ENCODE data around the gene H2AZ2.
"Not testable (repeated sequence)": the region's sequence is repeated elsewhere in the genome, so short reads cannot be mapped to it uniquely, and the experiment has no call there.

H2AZ2 gene

GRCh38 chr7:44814919-44815318 is 33.0 kb downstream of the H2AZ2 start:
- DNase-seq (ENCODE audit: low read depth): no peak

GRCh38 chr7:44811571-44811970 is 36.3 kb downstream of the H2AZ2 start:
- DNase-seq (ENCODE audit: low read depth): no peak

- no peak for DNase-seq (ENCODE audit: low read depth)
These were observed 36.8 kb downstream of the H2AZ2 start for GRCh38 chr7:44811093-44811492.

GRCh38 chr7:44808914-44809393 is 38.9 kb downstream of the H2AZ2 start:
- DNase-seq (ENCODE audit: low read depth): no peak

GRCh38 chr7:44805950-44806349 is 41.9 kb downstream of the H2AZ2 start:
- no peak for DNase-seq (ENCODE audit: low read depth)

GRCh38 chr7:44803828-44804519 is 43.9 kb downstream of the H2AZ2 start:
- DNase-seq (ENCODE audit: low read depth): not testable (repeated sequence)

GRCh38 chr7:44802418-44803025 is 45.4 kb downstream of the H2AZ2 start:
- no peak for DNase-seq (ENCODE audit: low read depth)

- no peak for DNase-seq (ENCODE audit: low read depth)
These were observed 46.0 kb downstream of the H2AZ2 start for GRCh38 chr7:44801890-44802289.

GRCh38 chr7:44799939-44800338 is 47.9 kb downstream of the H2AZ2 start:
- no peak for DNase-seq (ENCODE audit: low read depth)

GRCh38 chr7:44798649-44799305 is 49.1 kb downstream of the H2AZ2 start:
- DNase-seq (ENCODE audit: low read depth): no peak

GRCh38 chr7:44797329-44798258 is 50.3 kb downstream of the H2AZ2 start:
- DNase-seq (ENCODE audit: low read depth): peak; percentile 64

- peak; percentile 98 for DNase-seq (ENCODE audit: low read depth)
These were observed 51.2 kb downstream of the H2AZ2 start, which contains the start of gene PPIA for GRCh38 chr7:44796504-44797328. TSS of gene PPIA (plus strand) at chr7:44796681. CDS start at chr7:44796725, 44 bp downstream.

GRCh38 chr7:44796034-44796503 is 51.8 kb downstream of the H2AZ2 start:
- DNase-seq (ENCODE audit: low read depth): no peak

GRCh38 chr7:44794331-44794730 is 53.6 kb downstream of the H2AZ2 start:
- no peak for DNase-seq (ENCODE audit: low read depth)

- no peak for DNase-seq (ENCODE audit: low read depth)
These were observed 54.0 kb downstream of the H2AZ2 start for GRCh38 chr7:44793919-44794318.

GRCh38 chr7:44791278-44792219 is 56.3 kb downstream of the H2AZ2 start:
- DNase-seq (ENCODE audit: low read depth): no peak

- DNase-seq (ENCODE audit: low read depth): no peak
These were observed 57.9 kb downstream of the H2AZ2 start for GRCh38 chr7:44789990-44790389.

GRCh38 chr7:44787762-44788161 is 60.1 kb downstream of the H2AZ2 start:
- DNase-seq (ENCODE audit: low read depth): no peak

- no peak for DNase-seq (ENCODE audit: low read depth)
These were observed 60.8 kb downstream of the H2AZ2 start for GRCh38 chr7:44787041-44787440.

GRCh38 chr7:44785218-44785617 is 62.7 kb downstream of the H2AZ2 start:
- DNase-seq (ENCODE audit: low read depth): not testable (repeated sequence)
